KBM-7 (cell line): Measurements from ENCODE around the gene ADCY4.

Experiments
- DNase-seq: peaks from one replicate; pipeline ENCODE4 v3.0.0-alpha.2; 2015
- in situ Hi-C: fragments of 300-500 bp; cut with MboI; formaldehyde crosslinking; loops from 2 replicates; pipeline ENCODE4 v1.14.3; 2020; ENCODE audit warnings: low sequenced_read_pairs, low pct_unique_long_range_greater_than_20kb, mixed read lengths

ADCY4 gene

GRCh38 chr14:24270537-24271133, 64.2 kb downstream of the ADCY4 start:
- in situ Hi-C loops, result no loop called here

DNA sequence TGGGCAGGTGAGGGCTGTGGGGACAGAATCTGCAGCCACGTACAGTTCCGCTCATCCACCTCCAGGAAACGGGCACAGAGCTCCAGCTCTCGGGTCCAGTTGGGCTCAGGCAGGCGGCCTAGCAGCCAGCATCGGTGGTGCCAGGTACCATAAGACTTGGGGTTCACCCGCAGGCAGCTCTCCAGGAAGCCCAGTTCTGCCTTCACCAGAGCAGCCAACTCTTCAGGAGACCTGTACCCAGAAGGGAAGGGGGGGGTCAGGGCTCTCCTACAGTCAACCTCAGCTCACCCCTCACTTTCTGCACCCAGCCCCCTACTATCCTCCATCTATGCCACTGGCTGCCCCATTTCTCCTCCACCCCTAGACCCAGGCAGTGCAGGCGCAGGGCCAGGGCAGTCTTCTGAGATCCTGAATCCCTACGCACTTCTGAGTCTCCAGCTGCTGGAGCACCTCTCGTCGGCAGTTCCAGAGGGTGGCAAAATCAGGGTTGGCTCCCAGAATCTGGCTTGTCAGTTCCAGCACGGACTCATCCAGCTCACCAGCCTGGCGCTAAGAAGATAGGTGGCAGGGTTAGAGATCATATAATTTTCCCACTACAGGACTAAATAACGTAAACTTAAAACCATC, 64.8 kb downstream of the ADCY4 start:
- in situ Hi-C loops, result no loop called here
- DNase-seq, result no peak

More at GRCh38 chr14:24270537-24271133, 64.2 kb downstream of the ADCY4 start:
- no peak for DNase-seq

- in situ Hi-C loops, result no loop called here
- DNase-seq, result no peak
These were observed 65.5 kb downstream of the ADCY4 start for GRCh38 chr14:24269368-24269767.
